ENCODE measurements around the gene KRT85.

Gene KRT85

GRCh38 chr12:52366738-52367485 is at the start of gene KRT85:
Gene KRT85, minus strand, starts transcription at chr12:52367481. Its CDS starts 76 bp downstream, at chr12:52367405.
- DNase-seq (no peak), ATAC-seq (ENCODE audit: insufficient read depth, low read depth) (no peak)
- Histone ChIP-seq H3K27me3 (ENCODE audit: insufficient read depth, low read length, poor library complexity) (peaks cover 9% of the 10 kb centered on the region), H3K4me1 (ENCODE audit: insufficient read depth, low read length) (no peaks in the 10 kb centered on the region), H4K20me1 (ENCODE audit: insufficient read depth, low read length) (peaks cover 6% of the 10 kb centered on the region; the same call in 1 of the 2 replicates), H3K79me2 (ENCODE audit: insufficient read depth, low read length) (no peaks in the 10 kb centered on the region), H3K9me3 (ENCODE audit: insufficient read depth, low read length, severe bottlenecking) (no peaks in the 10 kb centered on the region), H3K4me2 (ENCODE audit: insufficient read depth, low read length) (no peak within 1 kb of the TSS), H3K4me3 (ENCODE audit: low read depth in 1 of 2, low read length in 2 of 2) (no peak within 1 kb of the TSS), H3K9ac (ENCODE audit: low read depth, low read length) (no peak within 1 kb of the TSS), H3K36me3 (ENCODE audit: insufficient read depth, low read length) (no peaks in the 10 kb centered on the region), H2AFZ (ENCODE audit: low read depth, low read length) (no peak within 1 kb of the TSS), H3K27ac (ENCODE audit: low read length) (no peak within 1 kb of the TSS)
- TF ChIP-seq CTCF (IDR thresholded peaks at IDR 0.05; ENCODE audit: borderline replicate concordance, extremely low read depth, low read length, poor library complexity, severe bottlenecking) (no peak), EZH2 (IDR thresholded peaks at IDR 0.05; ENCODE audit: borderline replicate concordance, low read depth, low read length, severe bottlenecking) (no peak)

- H3K4me2 ChIP-seq (ENCODE audit: insufficient read depth, low read length) = no peak overlapping the region
- H3K9me3 ChIP-seq (ENCODE audit: insufficient read depth, low read length, severe bottlenecking) = no peaks in the 10 kb centered on the region
- no peak overlapping the region for H3K27ac ChIP-seq (ENCODE audit: low read length)
- H3K79me2 ChIP-seq (ENCODE audit: insufficient read depth, low read length) = no peaks in the 10 kb centered on the region
- H3K27me3 ChIP-seq (ENCODE audit: insufficient read depth, low read length, poor library complexity) = peaks cover 19% of the 10 kb centered on the region
- TF ChIP-seq CTCF (IDR thresholded peaks at IDR 0.05; ENCODE audit: borderline replicate concordance, extremely low read depth, low read length, poor library complexity, severe bottlenecking) (no peak), EZH2 (IDR thresholded peaks at IDR 0.05; ENCODE audit: borderline replicate concordance, low read depth, low read length, severe bottlenecking) (no peak)
- no peak overlapping the region for H3K9ac ChIP-seq (ENCODE audit: low read depth, low read length)
- H3K4me3 ChIP-seq (ENCODE audit: low read depth in 1 of 2, low read length in 2 of 2) = no peak overlapping the region
- no peaks in the 10 kb centered on the region for H3K4me1 ChIP-seq (ENCODE audit: insufficient read depth, low read length)
- H2AFZ ChIP-seq (ENCODE audit: low read depth, low read length) = no peak overlapping the region
- DNase-seq (no peak), ATAC-seq (ENCODE audit: insufficient read depth, low read depth) (no peak)
- H3K36me3 ChIP-seq (ENCODE audit: insufficient read depth, low read length) = no peaks in the 10 kb centered on the region
- no peaks in the 10 kb centered on the region for H4K20me1 ChIP-seq (ENCODE audit: insufficient read depth, low read length)
Measured at GRCh38 chr12:52416795-52417194, 49.5 kb upstream of the KRT85 start.

- Histone ChIP-seq H3K36me3 (ENCODE audit: insufficient read depth, low read length) (no peaks in the 10 kb centered on the region), H3K4me3 (ENCODE audit: low read depth in 1 of 2, low read length in 2 of 2) (no peak overlapping the region), H3K9ac (ENCODE audit: low read depth, low read length) (no peak overlapping the region), H3K27ac (ENCODE audit: low read length) (no peak overlapping the region), H3K4me2 (ENCODE audit: insufficient read depth, low read length) (no peak overlapping the region), H3K4me1 (ENCODE audit: insufficient read depth, low read length) (no peaks in the 10 kb centered on the region), H3K9me3 (ENCODE audit: insufficient read depth, low read length, severe bottlenecking) (no peaks in the 10 kb centered on the region), H2AFZ (ENCODE audit: low read depth, low read length) (no peak overlapping the region), H4K20me1 (ENCODE audit: insufficient read depth, low read length) (no peaks in the 10 kb centered on the region), H3K79me2 (ENCODE audit: insufficient read depth, low read length) (no peaks in the 10 kb centered on the region), H3K27me3 (ENCODE audit: insufficient read depth, low read length, poor library complexity) (peaks cover 14% of the 10 kb centered on the region)
- no peak for DNase-seq
- TF ChIP-seq EZH2 (IDR thresholded peaks at IDR 0.05; ENCODE audit: borderline replicate concordance, low read depth, low read length, severe bottlenecking) = no peak
- TF ChIP-seq CTCF (IDR thresholded peaks at IDR 0.05; ENCODE audit: borderline replicate concordance, extremely low read depth, low read length, poor library complexity, severe bottlenecking) = no peak
- no peak for ATAC-seq (ENCODE audit: insufficient read depth, low read depth)
Measured at GRCh38 chr12:52415870-52416750, 48.8 kb upstream of the KRT85 start.
